Neural cell (in vitro differentiated cells): Measurements from ENCODE around the gene RNF212. TPM values are rescaled to one million over a fixed set of nuclear protein-coding genes. Genes with fewer than 3 reads are reported as not detected.
"Not testable (repeated sequence)": the region's sequence is repeated elsewhere in the genome, so short reads cannot be mapped to it uniquely, and the experiment has no call there.

ENCODE experiments used
- H2AFZ ChIP-seq: fragments of 200-600, 300-800 bp; sonication (generic), shearing (Covaris generic); 2 replicates; pipeline ENCODE4 v1.6.0; 2014; ENCODE audit warnings: low read depth, mild to moderate bottlenecking, antibody characterized with exemption, low read length, moderate library complexity
- H3F3A ChIP-seq: fragments of 200-600 bp; shearing (Covaris generic); 2 replicates; pipeline ENCODE4 v1.6.1; 2016; ENCODE audit warnings: mild to moderate bottlenecking, moderate library complexity, mixed read lengths, antibody characterized with exemption, low read length; ENCODE audit not compliant: insufficient read depth, poor library complexity, severe bottlenecking
- H3K27ac ChIP-seq: fragments of 200-600, 300-800 bp; sonication (generic), shearing (Covaris generic); 2 replicates; pipeline ENCODE4 v1.5.1; 2014; ENCODE audit warnings: mild to moderate bottlenecking, low read length, moderate library complexity
- H3K27me3 ChIP-seq: fragments of 300-800, 200-600 bp; sonication (generic), shearing (Covaris generic); 2 replicates; pipeline ENCODE4 v1.6.0; 2014; ENCODE audit warnings: mild to moderate bottlenecking, low read depth, low read length, moderate library complexity; ENCODE audit not compliant: insufficient read depth
- H3K36me3 ChIP-seq: fragments of 300-800, 200-600 bp; sonication (generic), shearing (Covaris generic); 2 replicates; pipeline ENCODE4 v1.5.1; 2014; ENCODE audit warnings: mild to moderate bottlenecking, antibody characterized with exemption, low read length, moderate library complexity; ENCODE audit not compliant: insufficient read depth
- H3K4me2 ChIP-seq: fragments of 300-800, 200-600 bp; sonication (generic), shearing (Covaris generic); 2 replicates; pipeline ENCODE4 v1.6.0; 2014; ENCODE audit warnings: mild to moderate bottlenecking, low read length
- H3K4me3 ChIP-seq: fragments of 300-800, 200-600 bp; sonication (generic), shearing (Covaris generic); 2 replicates; pipeline ENCODE4 v1.5.1; 2014; ENCODE audit warnings: mild to moderate bottlenecking, low read length, moderate library complexity
- H3K79me2 ChIP-seq: fragments of 200-600 bp; shearing (Covaris generic); replicated peaks from 2 replicates; pipeline ENCODE4 v1.6.0; 2014; ENCODE audit warnings: mild to moderate bottlenecking, low read length, moderate library complexity; ENCODE audit not compliant: insufficient read depth
- H3K9ac ChIP-seq: fragments of 300-800, 200-600 bp; sonication (generic), shearing (Covaris generic); 2 replicates; pipeline ENCODE4 v1.6.1; 2016; ENCODE audit warnings: mild to moderate bottlenecking, low read length, mixed read lengths
- H3K9me2 ChIP-seq: fragments of 200-600 bp; shearing (Covaris generic); 2 replicates; pipeline ENCODE4 v1.6.1; 2016; ENCODE audit warnings: mild to moderate bottlenecking, low read length, mixed read lengths; ENCODE audit not compliant: insufficient read depth
- H3K9me3 ChIP-seq: fragments of 200-600, 300-800 bp; sonication (generic), shearing (Covaris generic); 2 replicates; pipeline ENCODE4 v1.6.1; 2016; ENCODE audit warnings: mild to moderate bottlenecking, mixed run types, low read length, moderate library complexity, mixed read lengths
- H4K20me1 ChIP-seq: fragments of 200-600 bp; shearing (Covaris generic); 2 replicates; pipeline ENCODE4 v1.6.1; 2016; ENCODE audit warnings: mild to moderate bottlenecking, mixed run types; ENCODE audit not compliant: insufficient read depth
- POLR2AphosphoS5 ChIP-seq: IDR thresholded peaks from 2 replicates; pipeline ENCODE4 v1.6.1; 2012
- RAD21 ChIP-seq: fragments of 450-650 bp; conservative IDR thresholded peaks from 2 replicates; pipeline ENCODE4 v1.6.1; 2014; ENCODE audit warnings: antibody characterized with exemption, mild to moderate bottlenecking, moderate library complexity
- polyA plus RNA-seq: library from polyadenylated mRNA; depleted of rRNA; stranded (reverse); fragments of >200 nt; gene quantifications from 2 replicates; pipeline ENCODE4 v1.2.3, GENCODE V29; 2014
- TF ChIP-seq, protein P1 (sequence below): IDR thresholded peaks from 2 replicates; pipeline ENCODE4 v1.6.1; 2012; ENCODE audit warnings: borderline replicate concordance

The RNF212 gene
- polyA plus RNA-seq, 1 donor from 2014 or later, result 1.5 TPM

DNA sequence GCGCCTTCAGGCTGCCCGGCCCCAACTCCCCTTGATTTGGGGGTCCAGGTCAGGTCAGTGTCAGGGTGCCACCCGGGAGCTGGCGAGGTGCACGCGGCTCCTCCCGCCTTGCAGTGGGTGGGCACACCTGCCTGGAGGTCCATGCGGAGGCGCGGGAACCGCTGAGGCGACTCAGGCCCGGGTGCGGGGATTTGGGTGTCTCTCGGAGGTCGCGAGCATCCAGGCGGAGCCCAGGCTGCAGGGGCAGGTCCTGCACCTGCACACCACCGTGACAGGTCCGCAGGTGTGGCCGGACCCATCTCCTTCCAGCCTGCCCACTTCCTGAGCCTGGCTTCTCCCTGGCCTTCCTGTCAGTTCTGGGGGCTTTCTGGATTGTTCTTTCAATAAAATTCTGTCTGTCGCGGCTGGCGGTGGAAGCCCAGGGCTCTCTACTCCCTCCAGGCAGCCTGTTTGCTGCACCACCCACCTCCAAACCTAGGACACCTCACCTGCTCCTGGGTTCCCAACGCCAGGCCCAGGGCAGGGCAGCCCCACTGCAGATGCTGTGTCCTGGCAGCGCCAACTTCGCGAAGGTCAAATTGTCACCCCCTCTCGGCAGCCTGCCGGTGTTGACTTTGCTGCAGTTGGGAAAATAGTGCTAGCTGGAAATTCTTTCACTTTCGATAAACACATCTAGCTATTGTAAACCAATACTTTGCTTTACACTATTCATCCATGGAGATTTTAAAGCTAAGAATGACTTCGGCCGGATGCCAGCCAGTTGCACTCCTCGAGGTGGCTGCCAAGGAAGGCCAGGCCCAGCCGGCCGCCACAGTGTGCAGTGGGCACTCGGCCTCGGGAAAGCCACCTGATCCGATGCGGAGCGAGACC lies 66.0 kb downstream of the RNF212 start:
- Histone ChIP-seq H3K79me2 (no peaks in the 10 kb centered on the region), H3K9me2 (no peaks in the 10 kb centered on the region), H3K36me3 (no peaks in the 10 kb centered on the region), H3K9ac (no peak overlapping the region), H4K20me1 (no peaks in the 10 kb centered on the region), H3K4me3 (no peak overlapping the region), H2AFZ (no peak overlapping the region), H3K4me2 (no peak overlapping the region), H3K27me3 (no peaks in the 10 kb centered on the region), H3K27ac (no peak overlapping the region), H3F3A (no peaks in the 10 kb centered on the region), H3K9me3 (no peaks in the 10 kb centered on the region)
- TF ChIP-seq, protein P1, sequence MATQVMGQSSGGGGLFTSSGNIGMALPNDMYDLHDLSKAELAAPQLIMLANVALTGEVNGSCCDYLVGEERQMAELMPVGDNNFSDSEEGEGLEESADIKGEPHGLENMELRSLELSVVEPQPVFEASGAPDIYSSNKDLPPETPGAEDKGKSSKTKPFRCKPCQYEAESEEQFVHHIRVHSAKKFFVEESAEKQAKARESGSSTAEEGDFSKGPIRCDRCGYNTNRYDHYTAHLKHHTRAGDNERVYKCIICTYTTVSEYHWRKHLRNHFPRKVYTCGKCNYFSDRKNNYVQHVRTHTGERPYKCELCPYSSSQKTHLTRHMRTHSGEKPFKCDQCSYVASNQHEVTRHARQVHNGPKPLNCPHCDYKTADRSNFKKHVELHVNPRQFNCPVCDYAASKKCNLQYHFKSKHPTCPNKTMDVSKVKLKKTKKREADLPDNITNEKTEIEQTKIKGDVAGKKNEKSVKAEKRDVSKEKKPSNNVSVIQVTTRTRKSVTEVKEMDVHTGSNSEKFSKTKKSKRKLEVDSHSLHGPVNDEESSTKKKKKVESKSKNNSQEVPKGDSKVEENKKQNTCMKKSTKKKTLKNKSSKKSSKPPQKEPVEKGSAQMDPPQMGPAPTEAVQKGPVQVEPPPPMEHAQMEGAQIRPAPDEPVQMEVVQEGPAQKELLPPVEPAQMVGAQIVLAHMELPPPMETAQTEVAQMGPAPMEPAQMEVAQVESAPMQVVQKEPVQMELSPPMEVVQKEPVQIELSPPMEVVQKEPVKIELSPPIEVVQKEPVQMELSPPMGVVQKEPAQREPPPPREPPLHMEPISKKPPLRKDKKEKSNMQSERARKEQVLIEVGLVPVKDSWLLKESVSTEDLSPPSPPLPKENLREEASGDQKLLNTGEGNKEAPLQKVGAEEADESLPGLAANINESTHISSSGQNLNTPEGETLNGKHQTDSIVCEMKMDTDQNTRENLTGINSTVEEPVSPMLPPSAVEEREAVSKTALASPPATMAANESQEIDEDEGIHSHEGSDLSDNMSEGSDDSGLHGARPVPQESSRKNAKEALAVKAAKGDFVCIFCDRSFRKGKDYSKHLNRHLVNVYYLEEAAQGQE, result no peak
- no peak for TF ChIP-seq RAD21

DNA sequence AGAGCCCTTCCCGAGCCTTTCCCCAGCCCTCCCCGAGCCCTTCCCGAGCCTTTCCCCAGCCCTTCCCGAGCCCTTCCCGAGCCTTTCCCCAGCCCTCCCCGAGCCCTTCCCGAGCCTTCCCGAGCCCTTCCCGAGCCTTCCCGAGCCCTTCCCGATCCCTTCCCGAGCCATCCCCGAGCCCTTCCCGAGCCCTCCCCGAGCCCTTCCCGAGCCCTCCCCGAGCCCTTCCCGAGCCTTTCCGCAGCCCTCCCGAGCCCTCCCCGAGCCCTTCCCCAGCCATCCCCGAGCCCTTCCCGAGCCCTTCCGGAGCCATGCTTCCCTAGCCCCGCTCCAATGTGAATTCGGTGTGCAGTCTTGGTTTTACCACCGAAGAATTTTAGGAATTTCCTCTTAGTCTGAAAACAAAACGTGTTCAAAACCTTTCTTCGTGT lies 66.8 kb downstream of the RNF212 start:
- not testable (repeated sequence) for H3K9ac ChIP-seq, H3K4me2 ChIP-seq, H3K27ac ChIP-seq, H3K9me2 ChIP-seq, H3K4me3 ChIP-seq, H3K27me3 ChIP-seq, H3K79me2 ChIP-seq, H3K9me3 ChIP-seq, H2AFZ ChIP-seq, H3K36me3 ChIP-seq, H4K20me1 ChIP-seq, H3F3A ChIP-seq
- TF ChIP-seq, protein P1, result peak; percentile 42

DNA sequence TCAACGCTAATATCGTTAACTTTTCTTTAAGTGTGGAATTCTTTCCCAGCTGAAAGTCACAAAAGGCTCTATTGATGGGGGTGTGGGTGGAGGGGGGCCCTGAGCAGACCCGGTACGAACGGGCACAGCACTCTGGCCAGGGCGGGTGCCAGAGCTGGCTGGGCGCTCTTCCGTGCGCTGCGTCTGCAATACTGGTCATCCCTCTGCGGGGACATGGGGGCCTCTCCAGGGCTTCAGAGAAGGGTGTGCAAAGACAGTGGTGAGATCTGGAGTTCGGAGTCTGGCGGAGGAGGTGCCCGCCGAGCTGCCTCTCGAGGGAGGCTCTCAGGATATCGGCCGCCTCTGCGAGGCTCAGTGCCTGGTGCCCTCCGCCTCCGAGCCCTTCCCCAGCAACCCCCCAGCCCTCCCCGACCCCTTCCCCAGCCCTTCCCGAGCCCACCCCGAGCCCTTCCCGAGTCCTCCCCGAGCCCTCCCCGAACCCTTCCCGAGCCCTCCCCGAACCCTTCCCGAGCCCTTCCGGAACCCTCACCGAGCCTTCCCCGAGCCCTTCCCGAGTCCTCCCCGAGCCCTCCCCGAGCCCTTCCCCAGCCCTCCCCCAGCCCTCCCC lies 67.7 kb downstream of the RNF212 start:
- no peak overlapping the region for H3K4me3 ChIP-seq
- H3K9ac ChIP-seq, result no peak overlapping the region
- H3K9me3 ChIP-seq, result no peaks in the 10 kb centered on the region
- H4K20me1 ChIP-seq, result no peaks in the 10 kb centered on the region
- no peaks in the 10 kb centered on the region for H3K27me3 ChIP-seq
- H3K36me3 ChIP-seq, result no peaks in the 10 kb centered on the region
- no peak overlapping the region for H3K4me2 ChIP-seq
- H3F3A ChIP-seq, result no peaks in the 10 kb centered on the region
- H3K27ac ChIP-seq, result no peak overlapping the region
- H2AFZ ChIP-seq, result no peak overlapping the region
- no peak for TF ChIP-seq POLR2AphosphoS5
- H3K79me2 ChIP-seq, result no peaks in the 10 kb centered on the region
- no peaks in the 10 kb centered on the region for H3K9me2 ChIP-seq
